ENCODE measurements around the gene PPP2R5B. TPM values are rescaled to one million over a fixed set of nuclear protein-coding genes. Genes with fewer than 3 reads are reported as not detected.

Gene PPP2R5B
- total RNA-seq, 1 donor from 2014 or later, result 32.1 TPM

GRCh38 chr11:64906314-64906635 is 18.2 kb upstream of the PPP2R5B start:
- DNase-seq (ENCODE audit: low read depth), result no peak

- DNase-seq (ENCODE audit: low read depth), result no peak
Measured at GRCh38 chr11:64908766-64909165, 15.7 kb upstream of the PPP2R5B start.

DNA sequence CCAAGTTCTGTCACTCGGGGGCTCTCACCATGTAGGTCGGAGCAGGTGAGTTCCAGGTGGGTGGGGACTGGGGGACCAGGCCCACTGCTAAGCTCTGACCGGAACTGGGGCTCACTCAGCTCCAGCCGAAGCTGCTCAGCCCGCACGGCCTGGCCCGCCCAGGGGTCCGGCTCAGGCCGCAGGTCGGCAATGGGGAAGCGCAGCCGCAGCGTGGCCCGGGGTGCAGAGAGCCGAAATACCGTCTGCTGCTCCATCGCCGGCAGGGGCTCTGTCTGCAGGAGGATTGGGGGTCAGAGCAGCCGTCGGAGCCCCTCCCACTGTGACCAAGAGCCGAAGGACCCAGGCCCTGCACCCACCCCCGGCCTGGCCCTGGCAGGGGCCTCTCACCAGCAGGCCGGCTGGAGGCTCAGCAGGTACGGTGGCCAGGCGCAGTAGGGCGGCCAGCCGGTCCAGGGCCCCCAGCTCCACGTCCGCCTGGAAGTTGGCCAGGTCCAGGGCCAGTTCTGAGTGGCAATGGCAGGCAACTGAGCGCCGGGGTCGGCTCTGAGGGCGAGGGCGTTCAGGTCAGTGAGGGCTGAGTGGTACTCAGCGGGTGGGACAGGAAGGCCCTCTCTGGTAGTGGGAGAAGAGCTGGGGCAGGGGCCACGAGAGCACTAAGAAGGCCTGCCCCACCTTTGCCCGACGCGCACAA is 14.7 kb upstream of the PPP2R5B start:
- no peak for DNase-seq (ENCODE audit: low read depth)

DNA sequence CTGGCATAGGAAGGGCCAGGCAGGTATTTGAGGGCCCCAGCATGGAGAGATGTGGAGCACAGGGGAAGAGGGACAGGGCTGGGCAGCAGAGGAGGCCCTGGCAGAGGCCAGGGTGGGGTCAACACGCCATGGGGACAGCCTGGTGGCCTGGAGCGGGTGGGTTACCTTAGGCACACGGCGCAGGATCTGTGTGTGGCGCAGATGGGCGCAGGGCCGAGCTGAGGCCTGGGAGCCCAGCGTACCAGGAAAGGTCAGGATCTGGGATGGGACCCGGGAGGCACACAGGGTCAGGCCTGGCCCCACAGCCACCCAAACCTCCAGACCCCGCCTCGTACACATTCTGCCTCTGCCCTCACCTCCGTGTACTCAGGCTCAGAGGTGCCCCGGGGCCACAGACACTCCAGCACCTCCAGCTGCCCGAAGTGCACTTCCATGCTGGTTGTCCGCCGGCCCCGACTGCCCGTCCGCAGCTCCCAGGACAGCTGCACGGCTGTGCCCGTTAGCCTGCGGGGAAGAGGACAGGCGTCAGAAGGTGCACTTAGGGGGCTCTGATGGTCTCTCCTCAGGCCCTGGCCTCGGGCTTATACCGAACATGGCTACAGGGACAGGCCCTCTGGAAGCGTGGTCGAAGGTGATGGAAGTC is 13.9 kb upstream of the PPP2R5B start:
- DNase-seq (ENCODE audit: low read depth), result no peak

DNA sequence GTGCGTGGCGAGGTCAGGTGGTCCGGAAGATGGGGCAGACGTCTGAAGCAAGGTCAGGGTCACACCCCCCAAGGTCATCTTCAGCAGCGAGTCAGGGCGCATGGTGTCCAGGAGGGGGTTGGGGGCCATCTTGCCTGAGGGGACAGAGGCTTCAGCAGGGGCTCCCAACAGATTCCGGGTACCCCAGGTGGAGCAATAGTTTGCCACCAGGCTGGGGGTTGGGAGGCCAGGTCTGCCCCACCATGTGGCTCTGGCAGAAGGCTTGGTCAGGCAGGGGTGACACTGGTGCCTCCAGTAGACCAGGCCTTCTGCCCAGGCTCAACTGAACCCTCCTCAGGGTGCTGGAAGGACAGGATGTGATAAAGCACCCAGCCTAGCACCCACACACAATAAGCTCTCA is 13.3 kb upstream of the PPP2R5B start:
- no peak for DNase-seq (ENCODE audit: low read depth)

- DNase-seq (ENCODE audit: low read depth), result no peak
Measured at GRCh38 chr11:64911689-64912088, 12.8 kb upstream of the PPP2R5B start.

DNA sequence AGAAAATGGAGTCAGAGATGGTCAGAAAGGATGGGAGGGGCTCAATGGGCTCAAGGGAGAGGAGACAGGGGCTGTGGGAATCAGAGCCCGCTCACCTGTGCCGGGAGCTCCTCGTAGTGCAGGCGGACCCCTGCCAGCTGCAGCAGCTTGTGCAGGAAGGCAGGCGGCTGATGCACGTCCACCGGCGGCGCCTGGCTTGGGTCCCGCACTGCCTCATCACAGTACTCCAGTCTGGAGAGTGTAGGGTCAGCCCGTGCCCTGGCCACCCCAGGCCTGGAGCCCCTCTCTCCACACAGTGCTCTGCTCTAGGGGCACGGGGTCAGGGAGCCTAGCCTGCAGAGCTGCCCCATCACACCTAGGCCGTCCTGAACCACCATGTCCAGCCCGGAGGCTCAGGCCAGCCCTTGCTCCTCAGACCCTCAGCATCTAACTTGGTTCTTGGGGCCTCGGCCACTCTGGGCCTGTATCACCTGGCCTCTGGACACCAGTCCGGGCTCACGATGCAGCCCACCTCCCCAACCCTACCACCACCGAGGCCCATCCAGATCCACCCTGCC is 11.2 kb upstream of the PPP2R5B start:
- no peak for DNase-seq (ENCODE audit: low read depth)

GRCh38 chr11:64914123-64914522 is 10.4 kb upstream of the PPP2R5B start:
- DNase-seq (ENCODE audit: low read depth), result no peak

- no peak for DNase-seq (ENCODE audit: low read depth)
Measured at GRCh38 chr11:64915376-64915887, 9.1 kb upstream of the PPP2R5B start.

- DNase-seq (ENCODE audit: low read depth), result no peak
Measured at GRCh38 chr11:64916040-64916774, 8.3 kb upstream of the PPP2R5B start.

DNA sequence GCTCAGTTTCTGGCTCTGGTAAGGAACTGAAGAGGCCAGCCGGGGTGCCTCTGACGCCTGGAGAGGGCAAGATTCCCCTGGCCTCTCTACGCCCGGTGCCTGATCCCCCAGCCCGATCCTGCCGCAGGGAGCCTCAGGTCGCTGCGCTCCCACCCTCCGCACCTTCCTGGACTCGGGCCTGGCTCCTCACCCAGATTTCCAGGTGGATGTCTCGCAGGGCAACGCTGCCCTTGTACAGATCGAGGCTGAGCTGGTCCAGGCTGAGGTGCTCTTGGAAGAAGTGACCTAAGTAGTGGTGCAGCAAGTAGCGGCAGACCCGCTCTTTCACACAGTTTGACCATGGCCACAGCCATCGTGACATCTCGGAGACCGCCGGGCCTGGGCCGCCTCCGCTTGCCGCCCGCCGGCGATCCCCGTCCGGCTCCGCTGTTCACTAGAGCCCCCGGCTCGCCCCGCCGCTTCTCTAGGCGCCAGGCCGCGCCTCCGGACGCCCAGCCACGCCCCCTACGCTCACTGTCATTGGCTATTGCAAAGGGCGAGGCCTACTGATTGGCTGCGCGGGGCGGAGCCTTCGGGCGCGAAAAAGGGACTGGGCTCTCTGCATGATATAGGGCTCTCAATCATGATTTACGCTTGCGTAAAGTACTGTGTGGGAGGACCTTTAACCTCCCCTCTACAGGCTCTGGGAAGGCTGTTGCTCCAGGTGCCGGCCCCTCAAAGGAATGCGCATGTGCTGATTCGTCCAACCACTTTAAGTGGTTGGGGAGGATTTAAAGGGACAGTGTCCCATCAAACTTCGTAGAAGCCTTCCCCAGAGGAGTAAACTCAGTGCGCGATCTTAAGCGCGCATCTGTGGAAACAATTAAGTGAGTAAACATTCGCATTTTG is 7.5 kb upstream of the PPP2R5B start, which contains the start of gene ATG2A:
ATG2A (minus strand) TSS at position 435 of the 888 bp plus-strand sequence; CDS start at position 361, 74 bp downstream.
- peak; percentile 100 for DNase-seq (ENCODE audit: low read depth)

- no peak for DNase-seq (ENCODE audit: low read depth)
Measured at GRCh38 chr11:64917663-64917995, 6.9 kb upstream of the PPP2R5B start.

- peak; percentile 40 for DNase-seq (ENCODE audit: low read depth)
Measured at GRCh38 chr11:64918017-64918416, 6.5 kb upstream of the PPP2R5B start.

- no peak for DNase-seq (ENCODE audit: low read depth)
Measured at GRCh38 chr11:64919627-64920026, 4.9 kb upstream of the PPP2R5B start.

DNA sequence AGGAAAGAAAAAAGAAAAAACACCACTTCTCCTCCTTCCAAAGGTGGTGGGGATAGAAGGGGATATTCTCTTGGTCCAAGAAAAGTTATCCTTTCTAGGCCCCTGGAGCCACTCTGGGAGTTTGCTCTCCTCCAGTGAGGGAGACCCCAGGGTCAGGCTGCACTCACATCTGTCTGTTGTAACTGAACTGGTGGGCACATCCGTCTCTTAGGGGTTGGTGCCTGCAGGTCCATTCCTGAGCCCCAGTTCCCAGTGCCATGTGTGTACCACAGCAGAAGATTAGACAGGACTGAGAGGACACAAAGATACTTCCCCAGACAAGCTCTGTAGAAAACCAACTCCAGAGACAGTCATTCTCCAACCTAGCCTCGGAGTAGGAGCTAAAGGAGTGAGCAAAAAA is 4.4 kb upstream of the PPP2R5B start:
- no peak for DNase-seq (ENCODE audit: low read depth)

DNA sequence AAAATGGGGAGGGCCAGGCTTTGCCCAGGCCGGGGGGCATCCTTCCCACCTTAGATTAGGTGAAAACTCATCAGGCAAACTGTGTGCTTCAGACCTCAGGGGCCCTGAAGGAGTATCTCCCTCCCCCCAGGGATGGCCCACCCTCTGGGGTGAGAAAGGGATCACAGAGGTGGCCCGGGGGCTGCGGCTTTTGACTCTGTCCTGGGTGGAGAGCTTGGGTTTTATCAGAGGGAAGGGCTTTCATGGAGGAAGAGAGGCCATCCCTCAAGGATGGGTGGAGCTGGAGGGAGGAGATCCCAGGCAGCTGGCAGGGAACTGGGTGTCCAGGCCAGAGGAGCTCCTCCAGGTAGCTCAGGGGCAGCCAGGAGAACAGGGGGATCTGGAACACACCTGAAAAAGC is 3.1 kb upstream of the PPP2R5B start:
- no peak for DNase-seq (ENCODE audit: low read depth)

DNA sequence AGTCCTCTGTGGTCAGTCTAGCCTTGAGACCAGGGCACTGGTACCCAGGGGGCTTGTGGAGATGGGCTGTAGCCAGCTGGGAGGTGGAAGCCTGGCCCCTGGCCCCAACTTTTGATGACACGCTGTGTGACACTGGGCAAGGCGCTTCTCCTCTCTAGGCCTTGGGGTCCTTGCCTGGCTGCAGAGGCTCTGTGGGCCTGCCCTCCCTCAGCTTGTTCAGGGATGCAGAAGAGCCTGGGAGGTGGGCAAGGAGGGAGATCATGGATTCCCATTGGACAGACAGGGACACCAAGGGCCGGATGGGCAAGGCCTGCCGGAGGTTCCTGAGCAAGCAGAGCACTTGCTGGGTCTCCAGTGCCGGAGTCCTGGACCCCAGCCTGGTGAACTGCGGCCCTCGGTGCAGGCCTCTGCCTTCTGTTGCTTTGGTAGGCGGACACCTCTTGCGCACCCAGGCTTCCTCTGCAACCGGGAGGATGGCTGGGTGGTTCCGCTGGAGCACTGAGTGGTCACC is 1.3 kb upstream of the PPP2R5B start:
- no peak for DNase-seq (ENCODE audit: low read depth)

DNA sequence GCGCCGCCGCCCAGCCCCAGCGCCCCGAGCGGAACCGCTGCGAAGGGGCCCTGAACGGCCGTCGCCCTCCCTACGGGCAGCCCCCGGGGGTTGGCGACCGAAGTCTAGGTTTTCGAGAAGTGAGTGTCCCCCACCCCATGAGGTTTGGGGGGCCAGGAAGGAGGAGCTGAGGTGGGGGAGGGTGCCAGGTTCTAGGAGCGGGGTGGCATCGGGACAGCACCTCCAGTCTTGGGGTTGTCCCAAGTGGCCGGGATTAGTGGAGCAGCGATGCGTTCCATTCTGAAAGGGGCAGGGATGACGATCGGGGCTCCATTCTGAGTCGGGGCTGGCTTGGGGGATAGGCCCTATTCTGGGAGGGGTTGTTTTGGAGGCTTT is 408 bp downstream of the PPP2R5B start:
- peak; percentile 15 for DNase-seq (ENCODE audit: low read depth)

DNA sequence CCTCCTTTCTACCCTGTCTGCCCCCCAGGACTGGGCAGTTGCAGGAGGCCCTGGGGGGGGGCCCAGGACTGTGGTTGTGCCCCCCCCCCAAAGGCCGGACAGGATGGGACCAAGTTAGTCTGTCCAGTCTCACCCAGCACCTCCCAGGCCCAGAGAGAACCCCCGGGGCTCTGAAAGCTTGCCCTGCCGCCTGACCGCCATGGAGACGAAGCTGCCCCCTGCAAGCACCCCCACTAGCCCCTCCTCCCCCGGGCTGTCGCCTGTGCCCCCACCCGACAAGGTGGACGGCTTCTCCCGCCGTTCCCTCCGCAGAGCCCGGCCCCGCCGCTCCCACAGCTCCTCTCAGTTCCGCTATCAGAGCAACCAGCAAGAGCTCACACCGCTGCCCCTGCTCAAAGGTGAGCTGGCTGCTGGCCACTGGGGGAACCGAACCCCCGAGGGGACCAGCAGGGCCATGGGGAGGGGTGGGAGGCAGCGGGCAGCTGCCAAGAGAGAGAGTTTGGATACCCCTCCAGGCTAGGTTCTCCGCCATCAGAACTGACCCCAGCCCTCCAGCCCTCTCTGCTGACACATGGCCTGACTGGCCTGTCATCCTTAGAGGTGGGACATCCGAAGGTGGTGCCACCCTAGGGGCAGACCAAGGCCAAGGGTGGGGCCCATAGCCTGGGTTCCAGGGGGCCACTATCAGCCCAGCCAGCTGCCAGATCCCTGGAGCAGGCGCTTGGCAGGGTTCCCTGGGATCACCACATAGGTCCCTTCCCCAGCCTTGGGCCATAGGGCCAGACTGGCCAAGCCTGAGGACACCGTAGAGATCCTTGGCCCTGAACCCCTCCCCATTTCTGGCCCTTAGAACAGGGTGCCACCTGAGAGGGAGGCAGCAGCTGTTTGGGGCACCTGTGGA is 1.3 kb downstream of the PPP2R5B start:
- DNase-seq (ENCODE audit: low read depth), result no peak

GRCh38 chr11:64926689-64927088 is 2.2 kb downstream of the PPP2R5B start:
- DNase-seq (ENCODE audit: low read depth), result no peak

Data from myocyte (in vitro differentiated cells).